HepG2 (cell line): ENCODE data around the gene ACAT1. TPM values are rescaled to one million over a fixed set of nuclear protein-coding genes. Genes with fewer than 3 reads are reported as not detected.

Experiments
- ATAC-seq: fragments of 200-7000 bp; cut with Tn5 transposase; 3 replicates; pipeline ENCODE4 v1.9.1; 2020; ENCODE audit warnings: mild to moderate bottlenecking, moderate library complexity
- Bru-seq: library from RNA; stranded (reverse); fragments of 400-500 nt; gene quantifications from one replicate; lab custom pipeline; 2021; lab: Mats Ljungman, UMichigan
- BruChase-seq, 2 experiments: library from RNA; stranded (reverse); fragments of 400-500 nt; gene quantifications; one replicate each; lab custom pipeline; 2021; lab: Mats Ljungman, UMichigan
- BruUV-seq: library from RNA; stranded (reverse); fragments of 400-500 nt; replicated peaks from 2 replicates; lab custom pipeline; 2021; lab: Mats Ljungman, UMichigan
- CTCF ChIA-PET: fragments of 300-600 bp; formaldehyde crosslinking; extraction: SDS; loops from one replicate; lab custom pipeline; 2021; ENCODE audit warnings: low total read pairs, inconsistent platforms, low intra/inter-chr PET ratio; lab: Yijun Ruan, JAX
- POLR2A ChIA-PET: fragments of 350-600 bp; sonication (Branson Sonifier 250); formaldehyde crosslinking; loops from one replicate; lab custom pipeline; 2020; ENCODE audit warnings: antibody characterized with exemption, inconsistent platforms; lab: Yijun Ruan, JAX
- DNase-seq: peaks from one replicate; pipeline ENCODE4 v3.0.0-alpha.2; 2015; ENCODE audit warnings: low spot score
- FAIRE-seq: peaks from 3 replicates; lab custom pipeline; 2011; peaks lifted over from hg19 to GRCh38; lab: Jason Lieb, UNC
- H2AFZ ChIP-seq: one replicate; pipeline ENCODE4 v1.6.1; 2011; ENCODE audit warnings: low read length, inconsistent platforms
- H3K27ac ChIP-seq: fragments of 300-600 bp; 3 replicates; pipeline ENCODE4 v1.8.0; 2011; ENCODE audit warnings: mixed run types, mild to moderate bottlenecking, mixed read lengths, low read length, inconsistent platforms; ENCODE audit not compliant: insufficient read depth; ENCODE audit errors: extremely low read length
- H3K27me3 ChIP-seq, 2 experiments: fragments of 200-600 bp in 1 of 2; 2 replicates in 1 of 2; 3 replicates in 1 of 2; pipeline versions ENCODE4 v1.6.0 to v1.8.0; 2011; ENCODE audit warnings: low read length in 2 of 2, mild to moderate bottlenecking in 2 of 2, moderate library complexity in 2 of 2, inconsistent platforms in 1 of 2; ENCODE audit not compliant: insufficient read depth in 2 of 2, control insufficient read depth in 1 of 2
- H3K36me3 ChIP-seq, 2 experiments: fragments of 200-600 bp in 1 of 2; replicated peaks in 1 of 2; 2 replicates in 1 of 2; 3 replicates in 1 of 2; pipeline versions ENCODE4 v1.5.1 to v1.8.0; 2011; ENCODE audit warnings: low read length in 2 of 2, inconsistent platforms in 1 of 2; ENCODE audit not compliant: insufficient read depth in 2 of 2, control insufficient read depth in 1 of 2
- H3K4me1 ChIP-seq: 2 replicates; pipeline ENCODE4 v1.5.1; 2012; ENCODE audit warnings: low read length, inconsistent platforms; ENCODE audit not compliant: insufficient read depth
- H3K4me2 ChIP-seq: 2 replicates; pipeline ENCODE4 v1.6.0; 2011; ENCODE audit warnings: low read depth, low read length, inconsistent platforms
- H3K4me3 ChIP-seq, 3 experiments: fragments of 200-600 bp in 1 of 3; sonication (generic), shearing (Covaris generic) in 1 of 3; replicated peaks in 1 of 3; 2 replicates each; pipeline ENCODE4 v1.5.1; 2011 to 2016; ENCODE audit warnings: low read length in 3 of 3, inconsistent platforms in 2 of 3, low read depth in 2 of 3, mild to moderate bottlenecking in 2 of 3, control low read depth in 1 of 3, mixed read lengths in 1 of 3; ENCODE audit not compliant: insufficient read depth in 1 of 3
- H3K79me2 ChIP-seq: one replicate; pipeline ENCODE4 v1.6.1; 2011; ENCODE audit warnings: low read length, inconsistent platforms; ENCODE audit not compliant: insufficient read depth
- H3K9ac ChIP-seq: 2 replicates; pipeline ENCODE4 v1.6.0; 2011; ENCODE audit warnings: mild to moderate bottlenecking, low read depth, low read length, inconsistent platforms; ENCODE audit not compliant: insufficient read depth
- H3K9me3 ChIP-seq: 2 replicates; pipeline ENCODE4 v1.5.1; 2012; ENCODE audit warnings: mild to moderate bottlenecking, low read length
- H4K20me1 ChIP-seq: 2 replicates; pipeline ENCODE4 v1.6.0; 2011; ENCODE audit warnings: inconsistent platforms, mild to moderate bottlenecking, low read length, moderate library complexity; ENCODE audit not compliant: insufficient read depth
- FOXJ3 ChIP-seq: sonication (generic); formaldehyde crosslinking; IDR thresholded peaks from 2 replicates; pipeline ENCODE4 v1.4.0; 2020; ENCODE audit warnings: missing genetic modification reagents, mild to moderate bottlenecking, borderline replicate concordance
- FOXM1 ChIP-seq: sonication (generic); formaldehyde crosslinking; IDR thresholded peaks from 2 replicates; pipeline ENCODE4 v1.5.0; 2020; ENCODE audit warnings: missing genetic modification reagents
- PITX1 ChIP-seq: sonication (generic); formaldehyde crosslinking; IDR thresholded peaks from 2 replicates; pipeline ENCODE4 v1.5.1; 2020; ENCODE audit warnings: mild to moderate bottlenecking, missing genetic modification reagents
- SRSF9 ChIP-seq: fragments of 200-400 bp; formaldehyde crosslinking; IDR thresholded peaks from 2 replicates; pipeline ENCODE4 v1.6.1; 2018; ENCODE audit warnings: borderline replicate concordance, mild to moderate bottlenecking, low read depth, low read length; ENCODE audit not compliant: insufficient read depth, poor library complexity, severe bottlenecking
- ZNF17 ChIP-seq: sonication (generic); formaldehyde crosslinking; IDR thresholded peaks from 2 replicates; pipeline ENCODE4 v1.5.0; 2020; ENCODE audit warnings: mild to moderate bottlenecking, missing genetic modification reagents
- ZNF296 ChIP-seq: sonication (generic); formaldehyde crosslinking; conservative IDR thresholded peaks from 2 replicates; pipeline ENCODE4 v1.5.0; 2020; ENCODE audit warnings: mild to moderate bottlenecking, missing genetic modification reagents
- ZNF484 ChIP-seq: sonication (generic); formaldehyde crosslinking; IDR thresholded peaks from 2 replicates; pipeline ENCODE4 v1.5.1; 2020; ENCODE audit warnings: mild to moderate bottlenecking, low read depth, missing genetic modification reagents, borderline replicate concordance
- WGBS: methylation state at CpG from one replicate; pipeline ENCODE4 v1.1.6; 2017; ENCODE audit warnings: low lambda C conversion rate; 5-methylcytosine and 5-hydroxymethylcytosine counted together
- in situ Hi-C: cut with HindIII; loops from 2 replicates; pipeline ENCODE4 v1.10.0; 2017; ENCODE audit warnings: low pct_unique_long_range_greater_than_20kb; ENCODE audit not compliant: extremely low pct_ligation_motif_present
- intact Hi-C: fragments of 100-400 bp; cut with micrococcal nuclease; formaldehyde crosslinking; loops from one replicate; pipeline ENCODE4 v1.10.0; 2022; ENCODE audit not compliant: unreplicated experiment
- long read RNA-seq, 2 experiments: library from RNA in 1 of 2; library from polyadenylated mRNA in 1 of 2; stranded (forward) in 1 of 2; unstranded in 1 of 2; transcript quantifications; one replicate each; pipeline ENCODE4 v2.0.0, GENCODE V29; 2019 to 2022
- polyA minus RNA-seq, 3 experiments: library from RNA; depleted of rRNA, polyadenylated mRNA; stranded (reverse); fragments of >200 nt; gene quantifications; 2 replicates each; pipeline ENCODE4 v1.2.3, GENCODE V29; 2011; ENCODE audit warnings: low replicate concordance in 1 of 3
- polyA plus RNA-seq, 8 experiments: library from polyadenylated mRNA; depleted of rRNA in 3 of 8; stranded (reverse) in 7 of 8; unstranded in 1 of 8; fragments of >200 nt; fragmentation: Illumina TruSeq in 4 of 8; extraction: Trizol in 4 of 8; gene quantifications; 2 replicates each; pipeline versions ENCODE4 v1.2.1 to v1.2.3, GENCODE V29; 2011 to 2016; ENCODE audit warnings: low read depth in 4 of 8, missing spikeins in 1 of 8, mixed read lengths in 1 of 8; ENCODE audit not compliant: insufficient read depth in 1 of 8
- total RNA-seq, 5 experiments: library from RNA; depleted of rRNA; stranded (reverse); fragments of >200 nt; fragmentation: Illumina TruSeq; extraction: Trizol; gene quantifications; 2 replicates each; pipeline ENCODE4 v1.2.3, GENCODE V29; 2016; ENCODE audit warnings: low read depth in 1 of 5
- TF ChIP-seq, protein P1 (sequence below): sonication (generic); formaldehyde crosslinking; IDR thresholded peaks from 2 replicates; pipeline ENCODE4 v1.4.0; 2020; ENCODE audit warnings: missing genetic modification reagents
- TF ChIP-seq, protein P2 (sequence below): sonication (generic); formaldehyde crosslinking; IDR thresholded peaks from 2 replicates; pipeline ENCODE4 v1.8.1; 2023; ENCODE audit warnings: mild to moderate bottlenecking, missing genetic modification reagents

The ACAT1 gene
- total RNA-seq (2016; rRNA removed; fragmentation: Illumina TruSeq; extraction: Trizol): 165 and 181 TPM in 2 replicates
- total RNA-seq (2016; cell fraction: cytosol; rRNA removed; fragmentation: Illumina TruSeq; extraction: Trizol; ENCODE audit: low read depth): 33.8 and 40.2 TPM in 2 replicates
- total RNA-seq (2016; cell fraction: insoluble cytoplasmic fraction; rRNA removed; fragmentation: Illumina TruSeq; extraction: Trizol): 169 and 171 TPM in 2 replicates
- total RNA-seq (2016; cell fraction: membrane; rRNA removed; fragmentation: Illumina TruSeq; extraction: Trizol): 43.6 and 52.2 TPM in 2 replicates
- total RNA-seq (2016; cell fraction: nucleus; rRNA removed; fragmentation: Illumina TruSeq; extraction: Trizol): 70.7 and 80.6 TPM in 2 replicates
- polyA plus RNA-seq (2011; rRNA removed): 61.1 and 103 TPM in 2 replicates
- polyA plus RNA-seq (2011; cell fraction: cytosol; rRNA removed): 54.7 and 55.0 TPM in 2 replicates
- 14.4 and 15.8 TPM in 2 replicates for polyA plus RNA-seq (2011; cell fraction: nucleus; rRNA removed)
- 55.5 and 70.1 TPM in 2 replicates for polyA plus RNA-seq (2012)
- polyA plus RNA-seq (2016; cell fraction: cytosol; fragmentation: Illumina TruSeq; extraction: Trizol; ENCODE audit: low read depth): 18.2 and 19.6 TPM in 2 replicates
- polyA plus RNA-seq (2016; cell fraction: insoluble cytoplasmic fraction; fragmentation: Illumina TruSeq; extraction: Trizol; ENCODE audit: low read depth): 149 and 162 TPM in 2 replicates
- 25.8 and 27.5 TPM in 2 replicates for polyA plus RNA-seq (2016; cell fraction: membrane; fragmentation: Illumina TruSeq; extraction: Trizol; ENCODE audit: low read depth)
- polyA plus RNA-seq (2016; cell fraction: nucleus; fragmentation: Illumina TruSeq; extraction: Trizol; ENCODE audit: insufficient read depth, low read depth): 78.0 and 80.5 TPM in 2 replicates
- polyA minus RNA-seq (2011; rRNA and poly(A)+ RNA removed; ENCODE audit: low replicate concordance): 45.7 and 49.8 TPM in 2 replicates
- 49.8 and 68.9 TPM in 2 replicates for polyA minus RNA-seq (2011; cell fraction: cytosol; rRNA and poly(A)+ RNA removed)
- polyA minus RNA-seq (2011; cell fraction: nucleus; rRNA and poly(A)+ RNA removed): 35.7 and 41.6 TPM in 2 replicates
- percentile 71 among the genes with signal in this experiment for Bru-seq, nascent RNA
- percentile 74 among the genes with signal in this experiment for BruChase-seq, experiment 1, labeled RNA remaining after a 6-hour chase
- BruChase-seq, experiment 2, labeled RNA remaining after a 2-hour chase: percentile 68 among the genes with signal in this experiment
- long read RNA-seq, experiment 1, transcript ACAT1-201 (12 exons, 1,761 nt): major isoform, 171 of 204 reads
- long read RNA-seq, experiment 1, partial matches to known transcripts: 23 of 204 reads
- long read RNA-seq, experiment 1, other reads (novel, unspliced or antisense): 8 of 204 reads
- long read RNA-seq, experiment 2, transcript ACAT1-201 (12 exons, 1,761 nt): major isoform, 70 of 163 reads
- long read RNA-seq, experiment 2, partial matches to known transcripts: 16 of 163 reads
- long read RNA-seq, experiment 2, other reads (novel, unspliced or antisense): 75 of 163 reads

DNA sequence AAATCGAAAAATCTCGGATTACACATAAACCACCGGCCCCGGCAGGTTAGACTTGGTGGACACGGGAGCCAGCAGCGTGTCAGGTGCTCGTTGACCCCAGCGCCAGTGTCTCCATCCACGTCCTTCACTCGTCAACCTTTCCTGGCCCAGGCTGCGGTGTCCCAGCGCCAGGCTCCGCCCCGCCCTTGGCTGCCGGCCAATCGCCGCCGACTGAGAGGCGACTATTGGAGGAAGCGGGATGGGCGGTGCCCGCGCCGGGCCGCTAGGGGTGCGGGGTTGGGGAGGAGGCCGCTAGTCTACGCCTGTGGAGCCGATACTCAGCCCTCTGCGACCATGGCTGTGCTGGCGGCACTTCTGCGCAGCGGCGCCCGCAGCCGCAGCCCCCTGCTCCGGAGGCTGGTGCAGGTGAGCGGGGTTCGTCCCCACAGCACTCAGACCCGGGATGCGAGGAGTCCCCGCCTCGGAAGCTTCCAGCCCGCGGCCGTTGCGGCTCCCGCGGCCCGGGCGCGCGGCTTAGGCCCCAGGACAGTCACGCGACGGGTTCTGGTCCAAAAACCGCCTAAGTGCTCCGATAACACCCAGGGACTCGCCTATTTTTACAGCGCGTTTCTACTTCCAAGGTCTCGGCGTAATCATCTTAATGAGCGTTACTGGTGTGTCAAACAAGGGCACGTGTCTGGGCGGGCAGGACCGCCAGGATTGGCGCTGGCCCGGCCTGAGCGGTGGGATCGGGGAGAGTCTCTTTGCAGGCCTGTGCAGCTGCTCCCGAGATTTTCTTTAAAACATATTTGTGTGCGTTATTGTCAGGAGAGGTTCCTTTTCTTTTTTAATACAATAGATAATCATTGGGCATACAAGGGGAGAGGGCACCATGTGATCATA, at the start of gene ACAT1:
TSS of gene ACAT1 (plus strand) at position 294 of the 882 bp plus-strand sequence. CDS start at position 334, 40 bp downstream.
- Histone ChIP-seq H2AFZ (no peak within 1 kb of the TSS), H3K9ac (peak within 1 kb of the TSS; percentile 81), H3K27me3 (no peaks in the 10 kb centered on the region; a peak in 1 of 5 replicates), H4K20me1 (no peaks in the 10 kb centered on the region; the same call in 1 of the 2 replicates), H3K9me3 (no peaks in the 10 kb centered on the region), H3K4me1 (peaks cover 37% of the 10 kb centered on the region), H3K4me3 (peak within 1 kb of the TSS; percentile 77 to 85 (median 82)), H3K79me2 (peaks cover 26% of the 10 kb centered on the region), H3K4me2 (peak within 1 kb of the TSS; percentile 99), H3K27ac (peak within 1 kb of the TSS; percentile 82), H3K36me3 (no peaks in the 10 kb centered on the region; a peak in 1 of 5 replicates)
- in situ Hi-C loops (loop anchor here (10.0 kb wide), 1 partner anchor 533 kb away; no protein-coding TSS in a partner anchor), intact Hi-C loops (loop anchor here (5.0 to 10.0 kb wide), 2 partner anchors 101 to 117 kb away; partner anchors contain the start of genes ATM, CUL5 and NPAT)
- DNase-seq: peak; percentile 91
- ChIA-PET POLR2A (no interaction called here), CTCF (no interaction called here)
- ATAC-seq: peak; percentile 97
- 1% methylated on average over 15 of the region's 73 CpGs for WGBS
- FAIRE-seq: peak; percentile 43
- BruUV-seq: TSS peak; percentile 73
- TF ChIP-seq, protein P1, sequence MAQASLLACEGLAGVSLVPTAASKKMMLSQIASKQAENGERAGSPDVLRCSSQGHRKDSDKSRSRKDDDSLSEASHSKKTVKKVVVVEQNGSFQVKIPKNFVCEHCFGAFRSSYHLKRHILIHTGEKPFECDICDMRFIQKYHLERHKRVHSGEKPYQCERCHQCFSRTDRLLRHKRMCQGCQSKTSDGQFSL (CRISPR knock-in tag): no peak
- no peak for TF ChIP-seq FOXM1 (CRISPR knock-in tag)
- peak; percentile 67; the same call in 1 of the 2 replicates for TF ChIP-seq ZNF484 (CRISPR knock-in tag)
- no peak for TF ChIP-seq ZNF17 (CRISPR knock-in tag)
- TF ChIP-seq FOXJ3 (CRISPR knock-in tag): no peak
- TF ChIP-seq, protein P2, sequence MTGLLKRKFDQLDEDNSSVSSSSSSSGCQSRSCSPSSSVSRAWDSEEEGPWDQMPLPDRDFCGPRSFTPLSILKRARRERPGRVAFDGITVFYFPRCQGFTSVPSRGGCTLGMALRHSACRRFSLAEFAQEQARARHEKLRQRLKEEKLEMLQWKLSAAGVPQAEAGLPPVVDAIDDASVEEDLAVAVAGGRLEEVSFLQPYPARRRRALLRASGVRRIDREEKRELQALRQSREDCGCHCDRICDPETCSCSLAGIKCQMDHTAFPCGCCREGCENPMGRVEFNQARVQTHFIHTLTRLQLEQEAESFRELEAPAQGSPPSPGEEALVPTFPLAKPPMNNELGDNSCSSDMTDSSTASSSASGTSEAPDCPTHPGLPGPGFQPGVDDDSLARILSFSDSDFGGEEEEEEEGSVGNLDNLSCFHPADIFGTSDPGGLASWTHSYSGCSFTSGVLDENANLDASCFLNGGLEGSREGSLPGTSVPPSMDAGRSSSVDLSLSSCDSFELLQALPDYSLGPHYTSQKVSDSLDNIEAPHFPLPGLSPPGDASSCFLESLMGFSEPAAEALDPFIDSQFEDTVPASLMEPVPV (CRISPR knock-in tag): peak; percentile 69; the same call in 1 of the 2 replicates
- TF ChIP-seq SRSF9: no peak
- no peak for TF ChIP-seq ZNF296 (CRISPR knock-in tag)
- no peak for TF ChIP-seq PITX1 (CRISPR knock-in tag)
